Measurements from ENCODE around the gene ERVFRD-1. TPM values are rescaled to one million over a fixed set of nuclear protein-coding genes. Genes with fewer than 3 reads are reported as not detected.

The ERVFRD-1 gene
- total RNA-seq, 1 donor from 2014 or later = 0.25 TPM

DNA sequence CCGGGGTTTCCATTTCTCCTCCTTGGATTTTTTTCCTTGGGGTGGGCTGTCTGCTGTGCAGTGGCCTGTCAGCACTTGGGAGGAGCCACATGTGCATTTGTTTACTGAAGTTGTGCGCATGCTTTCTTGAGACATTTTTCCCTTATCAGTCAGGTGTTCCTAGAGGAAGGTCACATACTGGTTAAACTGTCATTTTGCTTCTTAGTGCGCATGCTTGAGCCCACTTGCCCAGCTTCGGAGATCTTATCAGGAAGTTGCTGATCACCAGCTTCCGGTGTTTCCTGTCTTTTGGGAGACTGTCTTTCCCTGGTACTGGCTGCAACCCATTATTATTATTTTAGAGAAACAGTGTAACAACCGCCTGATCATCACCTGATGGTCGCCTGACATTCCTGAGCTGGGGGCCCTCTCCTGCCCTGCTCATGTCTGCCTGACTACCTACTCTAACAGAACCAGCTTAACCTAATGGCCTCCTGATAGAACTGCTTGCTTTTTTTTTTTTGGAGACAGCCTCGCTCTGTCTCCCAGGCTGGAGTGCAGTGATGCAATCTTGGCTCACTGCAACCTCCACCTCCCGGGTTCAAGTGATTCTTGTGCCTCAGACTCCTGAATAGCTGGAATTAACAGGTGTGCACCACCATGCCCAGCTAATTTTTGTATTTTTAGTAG is 378 bp upstream of the ERVFRD-1 start:
- Histone ChIP-seq H3K4me1 (peaks cover 25% of the 10 kb centered on the region), H3K4me3 (no peak overlapping the region), H3K27me3 (no peaks in the 10 kb centered on the region), H3K36me3 (no peaks in the 10 kb centered on the region), H3K27ac (no peak overlapping the region), H3K9me3 (no peaks in the 10 kb centered on the region)
- DNase-seq (ENCODE audit: extremely low spot score in 2 of 2) = no peak
- intact Hi-C loops (cut with DNase I) = no loop called here
- no peak for TF ChIP-seq POLR2A (IDR thresholded peaks at IDR 0.05)
- TF ChIP-seq, protein P1, sequence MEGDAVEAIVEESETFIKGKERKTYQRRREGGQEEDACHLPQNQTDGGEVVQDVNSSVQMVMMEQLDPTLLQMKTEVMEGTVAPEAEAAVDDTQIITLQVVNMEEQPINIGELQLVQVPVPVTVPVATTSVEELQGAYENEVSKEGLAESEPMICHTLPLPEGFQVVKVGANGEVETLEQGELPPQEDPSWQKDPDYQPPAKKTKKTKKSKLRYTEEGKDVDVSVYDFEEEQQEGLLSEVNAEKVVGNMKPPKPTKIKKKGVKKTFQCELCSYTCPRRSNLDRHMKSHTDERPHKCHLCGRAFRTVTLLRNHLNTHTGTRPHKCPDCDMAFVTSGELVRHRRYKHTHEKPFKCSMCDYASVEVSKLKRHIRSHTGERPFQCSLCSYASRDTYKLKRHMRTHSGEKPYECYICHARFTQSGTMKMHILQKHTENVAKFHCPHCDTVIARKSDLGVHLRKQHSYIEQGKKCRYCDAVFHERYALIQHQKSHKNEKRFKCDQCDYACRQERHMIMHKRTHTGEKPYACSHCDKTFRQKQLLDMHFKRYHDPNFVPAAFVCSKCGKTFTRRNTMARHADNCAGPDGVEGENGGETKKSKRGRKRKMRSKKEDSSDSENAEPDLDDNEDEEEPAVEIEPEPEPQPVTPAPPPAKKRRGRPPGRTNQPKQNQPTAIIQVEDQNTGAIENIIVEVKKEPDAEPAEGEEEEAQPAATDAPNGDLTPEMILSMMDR (IDR thresholded peaks at IDR 0.05) = no peak
- TF ChIP-seq POLR2AphosphoS5 (IDR thresholded peaks at IDR 0.05; ENCODE audit: insufficient read depth in 1 of 2, low read depth in 1 of 2) = no peak

DNA sequence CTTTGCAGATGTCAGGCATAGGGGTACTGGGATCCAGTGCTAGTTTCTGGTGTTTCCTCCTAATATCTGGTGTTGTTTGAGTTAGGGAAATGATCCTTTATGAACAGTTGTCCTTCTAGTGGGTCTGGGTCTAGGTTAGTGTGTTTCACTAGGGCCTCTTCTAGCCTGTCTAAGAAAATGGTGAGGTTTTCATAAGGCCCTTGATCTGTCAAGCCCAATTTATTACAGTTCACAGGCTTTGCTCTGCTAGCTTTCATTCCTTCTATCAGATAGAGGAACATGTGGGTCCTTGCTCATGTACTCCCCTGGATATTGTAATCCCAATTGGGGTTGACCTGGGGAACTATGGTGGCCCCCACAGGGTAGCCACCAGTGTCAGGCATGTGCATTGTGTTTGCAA is 2.8 kb downstream of the ERVFRD-1 start:
- TF ChIP-seq POLR2A (IDR thresholded peaks at IDR 0.05) (no peak), POLR2AphosphoS5 (IDR thresholded peaks at IDR 0.05; ENCODE audit: insufficient read depth in 1 of 2, low read depth in 1 of 2) (no peak)
- TF ChIP-seq, protein P1 (IDR thresholded peaks at IDR 0.05) = no peak
- H3K4me3 ChIP-seq = no peak overlapping the region

DNA sequence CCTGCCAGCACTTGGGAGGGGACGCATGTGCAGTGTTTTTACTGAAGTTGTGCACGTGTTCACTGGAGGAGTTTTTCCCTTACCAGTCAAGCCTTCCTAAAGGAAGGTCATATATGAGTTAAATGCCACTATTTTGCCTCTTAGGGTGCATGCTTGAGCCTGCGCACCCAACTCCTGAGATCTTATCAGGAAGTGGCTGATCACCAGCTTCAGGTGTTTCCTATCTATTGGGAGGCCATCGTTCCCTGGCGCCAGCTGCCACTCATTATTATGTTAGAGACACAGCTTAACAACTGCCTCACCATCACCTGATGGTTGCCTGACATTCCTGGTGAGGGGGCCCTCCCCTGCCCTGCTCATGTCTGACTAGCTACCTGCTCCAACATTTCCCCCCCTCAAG is 8.5 kb downstream of the ERVFRD-1 start:
- Histone ChIP-seq H3K4me1 (no peaks in the 10 kb centered on the region), H3K4me3 (no peak overlapping the region), H3K36me3 (no peaks in the 10 kb centered on the region), H3K27me3 (no peaks in the 10 kb centered on the region), H3K9me3 (no peaks in the 10 kb centered on the region), H3K27ac (no peak overlapping the region)
- no peak for DNase-seq (ENCODE audit: extremely low spot score in 2 of 2)
- TF ChIP-seq, protein P1 (IDR thresholded peaks at IDR 0.05) = no peak
- TF ChIP-seq POLR2AphosphoS5 (IDR thresholded peaks at IDR 0.05; ENCODE audit: insufficient read depth in 1 of 2, low read depth in 1 of 2) = no peak
- no peak for TF ChIP-seq POLR2A (IDR thresholded peaks at IDR 0.05)
- intact Hi-C loops (cut with DNase I) = no loop called here

More for the DNA sequence above, 2.8 kb downstream of the ERVFRD-1 start:
- intact Hi-C loops (cut with DNase I) = no loop called here
- Histone ChIP-seq H3K27ac (no peak overlapping the region), H3K9me3 (no peaks in the 10 kb centered on the region), H3K4me1 (peaks cover 19% of the 10 kb centered on the region), H3K27me3 (no peaks in the 10 kb centered on the region), H3K36me3 (no peaks in the 10 kb centered on the region)
- no peak for DNase-seq (ENCODE audit: extremely low spot score in 2 of 2)

DNA sequence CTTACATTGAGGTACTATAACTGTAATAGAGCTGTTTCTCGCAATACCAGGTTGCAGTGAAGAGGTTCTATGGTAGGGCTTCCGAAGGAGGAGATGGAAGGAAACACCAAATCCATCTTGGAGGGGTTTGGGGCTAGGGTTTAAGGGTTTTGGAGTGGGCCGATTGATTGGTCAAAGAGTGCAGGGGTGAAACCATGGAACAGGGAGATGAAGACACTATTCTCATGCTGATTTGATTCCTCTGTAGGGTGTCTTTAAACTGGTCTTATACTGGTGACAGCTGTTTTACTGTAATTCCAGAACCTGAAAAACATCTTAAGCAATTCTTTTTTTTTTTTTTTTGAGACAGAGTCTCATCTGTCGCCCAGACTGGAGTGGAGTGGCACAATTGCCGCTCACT is 10.1 kb downstream of the ERVFRD-1 start:
- DNase-seq (ENCODE audit: extremely low spot score in 2 of 2) = no peak
- Histone ChIP-seq H3K36me3 (no peaks in the 10 kb centered on the region), H3K27ac (no peak overlapping the region), H3K9me3 (no peaks in the 10 kb centered on the region), H3K4me3 (no peak overlapping the region), H3K27me3 (no peaks in the 10 kb centered on the region), H3K4me1 (peaks cover 4% of the 10 kb centered on the region)
- TF ChIP-seq POLR2AphosphoS5 (IDR thresholded peaks at IDR 0.05; ENCODE audit: insufficient read depth in 1 of 2, low read depth in 1 of 2) = no peak
- intact Hi-C loops (cut with DNase I) = no loop called here

DNA sequence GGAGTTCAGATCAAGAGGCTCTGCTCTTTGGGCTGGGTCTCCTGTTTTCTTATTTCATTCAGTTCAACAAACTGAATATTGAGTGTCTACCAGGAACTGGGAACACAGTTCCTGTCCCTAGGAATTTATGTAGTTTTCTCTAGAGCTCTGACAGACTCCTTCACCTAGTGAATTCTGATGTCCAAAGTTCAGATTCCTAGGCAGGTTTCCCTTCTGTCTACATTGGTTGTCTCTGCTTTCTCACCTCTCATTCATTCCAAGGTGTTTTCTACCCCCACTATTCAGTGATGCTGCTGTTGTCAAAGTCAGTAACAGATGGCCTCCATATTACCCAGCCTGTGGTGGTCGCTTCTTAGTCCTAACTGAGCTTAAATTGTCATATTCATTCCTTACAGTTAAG is 13.5 kb downstream of the ERVFRD-1 start:
- Histone ChIP-seq H3K27me3 (no peaks in the 10 kb centered on the region), H3K9me3 (no peaks in the 10 kb centered on the region), H3K4me1 (peaks cover 24% of the 10 kb centered on the region), H3K4me3 (no peak overlapping the region), H3K36me3 (no peaks in the 10 kb centered on the region), H3K27ac (no peak overlapping the region)
- TF ChIP-seq, protein P1 (IDR thresholded peaks at IDR 0.05) = no peak
- no peak for TF ChIP-seq POLR2A (IDR thresholded peaks at IDR 0.05)
- TF ChIP-seq POLR2AphosphoS5 (IDR thresholded peaks at IDR 0.05; ENCODE audit: insufficient read depth in 1 of 2, low read depth in 1 of 2) = no peak
- intact Hi-C loops (cut with DNase I) = no loop called here
- no peak for DNase-seq (ENCODE audit: extremely low spot score in 2 of 2)
